WTC11 (cell line): Measurements from ENCODE around the gene FGD3. TPM values are rescaled to one million over a fixed set of nuclear protein-coding genes. Genes with fewer than 3 reads are reported as not detected.

Experiments used
- ATAC-seq: fragments of 200-7000 bp; cut with Tn5 transposase; 2 replicates; pipeline ENCODE4 v1.10.0; 2021; ENCODE audit warnings: mild to moderate bottlenecking, moderate library complexity
- CTCF ChIA-PET: fragments of 300-600 bp; sonication (Branson Sonifier 250); formaldehyde crosslinking; loops from one replicate; lab custom pipeline; 2021; ENCODE audit warnings: antibody characterized with exemption; lab: Charles Lee
- POLR2A ChIA-PET: fragments of 350-600 bp; sonication (Branson Sonifier 250); formaldehyde crosslinking; loops from one replicate; lab custom pipeline; 2021; ENCODE audit warnings: antibody characterized with exemption; lab: Charles Lee
- DNase-seq: peaks from one replicate; pipeline ENCODE4 v3.0.0; 2021; ENCODE audit warnings: low spot score
- H3K27ac Mint-ChIP-seq: 2 replicates; pipeline ENCODE4 v1.8.0; 2021; ENCODE audit warnings: mixed read lengths
- H3K27me3 Mint-ChIP-seq: 2 replicates; pipeline ENCODE4 v1.8.0; 2021; ENCODE audit warnings: low read depth, mild to moderate bottlenecking, moderate library complexity, mixed read lengths
- H3K36me3 Mint-ChIP-seq: 2 replicates; pipeline ENCODE4 v1.8.0; 2021; ENCODE audit warnings: mixed read lengths
- H3K4me1 Mint-ChIP-seq: 2 replicates; pipeline ENCODE4 v1.8.0; 2022; ENCODE audit warnings: mixed read lengths
- H3K4me3 Mint-ChIP-seq: 2 replicates; pipeline ENCODE4 v1.8.0; 2021; ENCODE audit warnings: mild to moderate bottlenecking, moderate library complexity, mixed read lengths
- H3K9me3 Mint-ChIP-seq: 2 replicates; pipeline ENCODE4 v1.8.0; 2021; ENCODE audit warnings: mixed read lengths
- AFF4 ChIP-seq: sonication (generic); formaldehyde crosslinking; IDR thresholded peaks from 2 replicates; pipeline ENCODE4 v1.8.1; 2023; ENCODE audit warnings: mild to moderate bottlenecking, missing genetic modification reagents, borderline replicate concordance
- E2F5 ChIP-seq: sonication (generic); formaldehyde crosslinking; IDR thresholded peaks from 2 replicates; pipeline ENCODE4 v1.8.1; 2022; ENCODE audit warnings: mild to moderate bottlenecking, moderate library complexity, missing genetic modification reagents
- ETV6 ChIP-seq: sonication (generic); formaldehyde crosslinking; IDR thresholded peaks from 2 replicates; pipeline ENCODE4 v1.8.1; 2022; ENCODE audit warnings: mild to moderate bottlenecking, missing genetic modification reagents
- GTF2I ChIP-seq: fragments of 250-450 bp; sonication (Bioruptor Pico); conservative IDR thresholded peaks from 2 replicates; pipeline ENCODE4 v1.4.0; 2021; ENCODE audit warnings: mild to moderate bottlenecking
- JUN ChIP-seq: sonication (generic); formaldehyde crosslinking; IDR thresholded peaks from 2 replicates; pipeline ENCODE4 v1.8.0; 2023; ENCODE audit warnings: mild to moderate bottlenecking, missing genetic modification reagents
- NFYB ChIP-seq: sonication (generic); formaldehyde crosslinking; conservative IDR thresholded peaks from 2 replicates; pipeline ENCODE4 v1.8.0; 2022; ENCODE audit warnings: low read depth, missing genetic modification reagents
- NR1H2 ChIP-seq: sonication (generic); formaldehyde crosslinking; IDR thresholded peaks from 2 replicates; pipeline ENCODE4 v1.9.0; 2021; ENCODE audit warnings: mild to moderate bottlenecking, moderate library complexity, missing genetic modification reagents
- NR3C1 ChIP-seq: sonication (generic); formaldehyde crosslinking; conservative IDR thresholded peaks from 2 replicates; pipeline ENCODE4 v1.8.1; 2023; ENCODE audit warnings: low read depth, mild to moderate bottlenecking, missing genetic modification reagents
- TCF7 ChIP-seq: sonication (generic); formaldehyde crosslinking; IDR thresholded peaks from 2 replicates; pipeline ENCODE4 v1.8.0; 2022; ENCODE audit warnings: mild to moderate bottlenecking, low read depth, missing genetic modification reagents, moderate library complexity
- ZNF232 ChIP-seq: sonication (generic); formaldehyde crosslinking; IDR thresholded peaks from 2 replicates; pipeline ENCODE4 v1.8.0; 2022; ENCODE audit warnings: mild to moderate bottlenecking, missing genetic modification reagents
- ZNF263 ChIP-seq: sonication (generic); formaldehyde crosslinking; IDR thresholded peaks from 2 replicates; pipeline ENCODE4 v1.8.1; 2022; ENCODE audit warnings: low read depth, mild to moderate bottlenecking, moderate library complexity, missing genetic modification reagents
- total RNA-seq: library from RNA; stranded (reverse); gene quantifications from 3 replicates; pipeline ENCODE4 v1.2.3, GENCODE V29; 2021
- TF ChIP-seq, protein P1 (sequence below): sonication (generic); formaldehyde crosslinking; IDR thresholded peaks from 2 replicates; pipeline ENCODE4 v1.8.0; 2023; ENCODE audit warnings: mild to moderate bottlenecking, missing genetic modification reagents
- TF ChIP-seq, protein P2 (sequence below): sonication (generic); formaldehyde crosslinking; IDR thresholded peaks from 2 replicates; pipeline ENCODE4 v1.8.1; 2023; ENCODE audit warnings: mild to moderate bottlenecking, missing genetic modification reagents
- TF ChIP-seq, protein P3 (sequence below): fragments of 250-450 bp; sonication (Bioruptor Pico); conservative IDR thresholded peaks from 2 replicates; pipeline ENCODE4 v1.9.0; 2021; ENCODE audit warnings: mild to moderate bottlenecking

The FGD3 gene
- total RNA-seq, 1 experiment from 2014 or later, result 1.9 TPM

DNA sequence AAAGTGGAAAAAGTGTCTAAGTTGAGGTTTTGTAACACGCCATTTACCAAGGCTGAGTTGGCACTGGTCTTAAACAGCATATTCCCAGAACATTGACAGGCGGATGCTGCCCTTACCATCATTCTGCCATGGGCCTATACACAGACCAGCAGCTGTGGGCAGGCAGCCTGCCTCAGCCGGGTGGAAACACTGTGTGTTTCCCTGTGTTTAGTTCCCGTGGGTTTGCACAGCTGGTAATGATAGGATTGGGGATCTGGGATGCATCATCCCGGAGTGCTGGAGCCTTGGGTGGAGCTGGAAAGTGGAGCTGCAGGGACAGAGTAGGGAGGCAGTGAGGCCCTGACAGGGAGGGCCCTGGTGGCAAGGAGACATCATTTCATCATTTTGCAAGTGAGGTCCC is 5.5 kb upstream of the FGD3 start:
- no peak for DNase-seq
- peaks cover 7% of the 10 kb centered on the region for H3K4me1 Mint-ChIP-seq
- ATAC-seq, result no peak
- no peak overlapping the region for H3K4me3 Mint-ChIP-seq
- peaks cover 3% of the 10 kb centered on the region; the same call in 1 of the 2 replicates for H3K27me3 Mint-ChIP-seq
- TF ChIP-seq, protein P1, sequence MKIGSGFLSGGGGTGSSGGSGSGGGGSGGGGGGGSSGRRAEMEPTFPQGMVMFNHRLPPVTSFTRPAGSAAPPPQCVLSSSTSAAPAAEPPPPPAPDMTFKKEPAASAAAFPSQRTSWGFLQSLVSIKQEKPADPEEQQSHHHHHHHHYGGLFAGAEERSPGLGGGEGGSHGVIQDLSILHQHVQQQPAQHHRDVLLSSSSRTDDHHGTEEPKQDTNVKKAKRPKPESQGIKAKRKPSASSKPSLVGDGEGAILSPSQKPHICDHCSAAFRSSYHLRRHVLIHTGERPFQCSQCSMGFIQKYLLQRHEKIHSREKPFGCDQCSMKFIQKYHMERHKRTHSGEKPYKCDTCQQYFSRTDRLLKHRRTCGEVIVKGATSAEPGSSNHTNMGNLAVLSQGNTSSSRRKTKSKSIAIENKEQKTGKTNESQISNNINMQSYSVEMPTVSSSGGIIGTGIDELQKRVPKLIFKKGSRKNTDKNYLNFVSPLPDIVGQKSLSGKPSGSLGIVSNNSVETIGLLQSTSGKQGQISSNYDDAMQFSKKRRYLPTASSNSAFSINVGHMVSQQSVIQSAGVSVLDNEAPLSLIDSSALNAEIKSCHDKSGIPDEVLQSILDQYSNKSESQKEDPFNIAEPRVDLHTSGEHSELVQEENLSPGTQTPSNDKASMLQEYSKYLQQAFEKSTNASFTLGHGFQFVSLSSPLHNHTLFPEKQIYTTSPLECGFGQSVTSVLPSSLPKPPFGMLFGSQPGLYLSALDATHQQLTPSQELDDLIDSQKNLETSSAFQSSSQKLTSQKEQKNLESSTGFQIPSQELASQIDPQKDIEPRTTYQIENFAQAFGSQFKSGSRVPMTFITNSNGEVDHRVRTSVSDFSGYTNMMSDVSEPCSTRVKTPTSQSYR (CRISPR knock-in tag), result no peak
- TF ChIP-seq TCF7 (CRISPR knock-in tag), result no peak
- no peak for TF ChIP-seq ZNF263
- no peak for TF ChIP-seq AFF4 (CRISPR knock-in tag)
- TF ChIP-seq, protein P2, sequence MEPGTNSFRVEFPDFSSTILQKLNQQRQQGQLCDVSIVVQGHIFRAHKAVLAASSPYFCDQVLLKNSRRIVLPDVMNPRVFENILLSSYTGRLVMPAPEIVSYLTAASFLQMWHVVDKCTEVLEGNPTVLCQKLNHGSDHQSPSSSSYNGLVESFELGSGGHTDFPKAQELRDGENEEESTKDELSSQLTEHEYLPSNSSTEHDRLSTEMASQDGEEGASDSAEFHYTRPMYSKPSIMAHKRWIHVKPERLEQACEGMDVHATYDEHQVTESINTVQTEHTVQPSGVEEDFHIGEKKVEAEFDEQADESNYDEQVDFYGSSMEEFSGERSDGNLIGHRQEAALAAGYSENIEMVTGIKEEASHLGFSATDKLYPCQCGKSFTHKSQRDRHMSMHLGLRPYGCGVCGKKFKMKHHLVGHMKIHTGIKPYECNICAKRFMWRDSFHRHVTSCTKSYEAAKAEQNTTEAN, result no peak
- no peak for TF ChIP-seq JUN (CRISPR knock-in tag)
- no peak for TF ChIP-seq NR1H2 (CRISPR knock-in tag)
- no peak for TF ChIP-seq ETV6 (CRISPR knock-in tag)
- TF ChIP-seq, protein P3, sequence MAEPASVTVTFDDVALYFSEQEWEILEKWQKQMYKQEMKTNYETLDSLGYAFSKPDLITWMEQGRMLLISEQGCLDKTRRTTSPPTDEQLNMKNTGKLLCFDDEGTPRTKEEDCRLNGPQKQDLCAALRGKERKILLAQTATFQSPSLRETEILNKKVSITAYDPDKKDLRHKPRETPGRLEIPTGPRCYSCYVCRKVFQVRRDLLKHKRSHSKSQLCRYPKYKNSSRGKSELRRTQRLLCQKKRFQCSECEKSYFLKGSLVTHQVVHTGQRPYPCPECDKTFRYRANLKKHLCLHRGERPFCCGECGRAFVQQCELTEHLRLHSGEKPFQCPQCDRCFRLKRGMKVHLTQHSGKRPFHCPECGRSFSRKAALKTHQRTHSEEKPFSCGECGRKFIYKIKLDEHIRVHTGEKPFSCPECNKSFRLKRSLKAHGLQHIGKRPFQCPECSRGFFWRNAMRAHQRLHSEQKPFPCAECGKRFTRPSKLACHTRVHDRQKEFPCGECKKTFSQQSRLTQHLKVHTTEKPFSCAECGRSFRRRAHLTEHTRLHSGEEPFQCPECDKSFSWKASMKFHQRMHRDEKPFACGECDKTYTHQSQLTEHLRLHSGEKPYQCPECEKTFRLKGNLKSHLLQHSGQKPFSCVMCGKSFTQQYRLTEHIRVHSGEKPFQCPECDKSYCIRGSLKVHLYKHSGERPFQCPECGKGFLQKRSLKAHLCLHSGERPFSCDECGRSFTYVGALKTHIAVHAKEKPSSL (CRISPR knock-in tag), result no peak
- no peak for TF ChIP-seq NR3C1
- TF ChIP-seq ZNF232 (CRISPR knock-in tag), result no peak
- TF ChIP-seq NFYB, result no peak
- TF ChIP-seq E2F5 (CRISPR knock-in tag), result no peak
- no peak for TF ChIP-seq GTF2I (CRISPR knock-in tag)
- ChIA-PET POLR2A (no interaction called here), CTCF (no interaction called here)
- H3K36me3 Mint-ChIP-seq, result peaks cover 13% of the 10 kb centered on the region
- H3K27ac Mint-ChIP-seq, result no peak overlapping the region
- peaks cover 21% of the 10 kb centered on the region for H3K9me3 Mint-ChIP-seq
